ENCODE results near the gene DISC1.
"Not testable (repeated sequence)": the region's sequence is repeated elsewhere in the genome, so short reads cannot be mapped to it uniquely, and the experiment has no call there.

DISC1 gene

GRCh38 chr1:231699784-231700183, 73.2 kb downstream of the DISC1 start:
- no peak for DNase-seq (ENCODE audit: low read depth)

- DNase-seq (ENCODE audit: low read depth): no peak
Observed at GRCh38 chr1:231701306-231701705, 74.7 kb downstream of the DISC1 start.

- DNase-seq (ENCODE audit: low read depth): no peak
Observed at GRCh38 chr1:231702331-231702730, 75.7 kb downstream of the DISC1 start.

- DNase-seq (ENCODE audit: low read depth): no peak
Observed at GRCh38 chr1:231702804-231703203, 76.2 kb downstream of the DISC1 start.

GRCh38 chr1:231705806-231706760, 79.5 kb downstream of the DISC1 start:
- DNase-seq (ENCODE audit: low read depth): no peak

GRCh38 chr1:231706934-231707333, 80.3 kb downstream of the DISC1 start:
- DNase-seq (ENCODE audit: low read depth): no peak

GRCh38 chr1:231707407-231707806, 80.8 kb downstream of the DISC1 start:
- no peak for DNase-seq (ENCODE audit: low read depth)

- DNase-seq (ENCODE audit: low read depth): no peak
Observed at GRCh38 chr1:231708394-231708793, 81.8 kb downstream of the DISC1 start.

- no peak for DNase-seq (ENCODE audit: low read depth)
Observed at GRCh38 chr1:231714440-231714839, 87.8 kb downstream of the DISC1 start.

- DNase-seq (ENCODE audit: low read depth): no peak
Observed at GRCh38 chr1:231715816-231716722, 89.5 kb downstream of the DISC1 start.

- no peak for DNase-seq (ENCODE audit: low read depth)
Observed at GRCh38 chr1:231716879-231717278, 90.3 kb downstream of the DISC1 start.

GRCh38 chr1:231719485-231720183, 93.0 kb downstream of the DISC1 start:
- no peak for DNase-seq (ENCODE audit: low read depth)

- no peak for DNase-seq (ENCODE audit: low read depth)
Observed at GRCh38 chr1:231720652-231721325, 94.2 kb downstream of the DISC1 start.

GRCh38 chr1:231721436-231721835, 94.8 kb downstream of the DISC1 start:
- DNase-seq (ENCODE audit: low read depth): no peak

GRCh38 chr1:231722356-231722755, 95.8 kb downstream of the DISC1 start:
- DNase-seq (ENCODE audit: low read depth): no peak

GRCh38 chr1:231723146-231723545, 96.6 kb downstream of the DISC1 start:
- no peak for DNase-seq (ENCODE audit: low read depth)

- no peak for DNase-seq (ENCODE audit: low read depth)
Observed at GRCh38 chr1:231724041-231724440, 97.5 kb downstream of the DISC1 start.

- DNase-seq (ENCODE audit: low read depth): no peak
Observed at GRCh38 chr1:231724876-231725647, 98.5 kb downstream of the DISC1 start.

- no peak for DNase-seq (ENCODE audit: low read depth)
Observed at GRCh38 chr1:231727171-231727570, 100.6 kb downstream of the DISC1 start.

GRCh38 chr1:231728987-231729386, 102.4 kb downstream of the DISC1 start:
- not testable (repeated sequence) for DNase-seq (ENCODE audit: low read depth)

GRCh38 chr1:231729544-231729943, 103.0 kb downstream of the DISC1 start:
- no peak for DNase-seq (ENCODE audit: low read depth)
